Putamen (tissue), 1 donor: Measurements from ENCODE around the gene GALNT13.

Experiments
- DNase-seq: peaks from one replicate; pipeline ENCODE4 v3.0.0-alpha.2; 2016; ENCODE audit warnings: low spot score

Gene GALNT13

GRCh38 chr2:153944800-153945199 lies 73.1 kb downstream of the GALNT13 start:
- no peak for DNase-seq

- no peak for DNase-seq
These were observed 74.3 kb downstream of the GALNT13 start for GRCh38 chr2:153946036-153946435.

GRCh38 chr2:153953761-153954160 lies 82.0 kb downstream of the GALNT13 start:
- no peak for DNase-seq

GRCh38 chr2:153963256-153963655 lies 91.5 kb downstream of the GALNT13 start:
- DNase-seq: no peak

- DNase-seq: no peak
These were observed 95.7 kb downstream of the GALNT13 start for GRCh38 chr2:153967248-153967973.

GRCh38 chr2:153971250-153971649 lies 99.5 kb downstream of the GALNT13 start:
- no peak for DNase-seq

GRCh38 chr2:153971855-153972254 lies 100.1 kb downstream of the GALNT13 start:
- DNase-seq: no peak

- no peak for DNase-seq
These were observed 100.7 kb downstream of the GALNT13 start for GRCh38 chr2:153972412-153972811.

- peak; percentile 13 for DNase-seq
These were observed 114.9 kb downstream of the GALNT13 start for GRCh38 chr2:153986488-153987229.

- no peak for DNase-seq
These were observed 119.0 kb downstream of the GALNT13 start for GRCh38 chr2:153990771-153991170.

- DNase-seq: no peak
These were observed 141.8 kb downstream of the GALNT13 start for GRCh38 chr2:154013514-154013913.

- DNase-seq: no peak
These were observed 143.5 kb downstream of the GALNT13 start for GRCh38 chr2:154015233-154015632.

GRCh38 chr2:154029504-154029903 lies 157.8 kb downstream of the GALNT13 start:
- no peak for DNase-seq

GRCh38 chr2:154032220-154032619 lies 160.5 kb downstream of the GALNT13 start:
- DNase-seq: no peak

- DNase-seq: no peak
These were observed 174.8 kb downstream of the GALNT13 start for GRCh38 chr2:154046493-154046892.

- DNase-seq: no peak
These were observed 177.2 kb downstream of the GALNT13 start for GRCh38 chr2:154048905-154049304.

- DNase-seq: no peak
These were observed 177.8 kb downstream of the GALNT13 start for GRCh38 chr2:154049561-154049960.

GRCh38 chr2:154067124-154067523 lies 195.4 kb downstream of the GALNT13 start:
- DNase-seq: no peak

- DNase-seq: no peak
These were observed 207.2 kb downstream of the GALNT13 start for GRCh38 chr2:154078926-154079325.

GRCh38 chr2:154092571-154092970 lies 220.8 kb downstream of the GALNT13 start:
- no peak for DNase-seq

- DNase-seq: no peak
These were observed 222.1 kb downstream of the GALNT13 start for GRCh38 chr2:154093856-154094255.

GRCh38 chr2:154097833-154098398 lies 226.2 kb downstream of the GALNT13 start:
- no peak for DNase-seq

GRCh38 chr2:154120706-154121105 lies 249.0 kb downstream of the GALNT13 start:
- DNase-seq: no peak
